A549 (cell line): ENCODE measurements around the gene ABCG4. TPM values are rescaled to one million over a fixed set of nuclear protein-coding genes. Genes with fewer than 3 reads are reported as not detected.

Experiments
- ATAC-seq, 2 experiments: fragments of 200-7000 bp in 1 of 2; fragments of >200 bp in 1 of 2; cut with Nextera tagmentation in 1 of 2; cut with Tn5 transposase in 1 of 2; 3 replicates each; pipeline versions ENCODE4 v1.8.0 to v1.9.1; 2018 to 2020; ENCODE audit warnings: mild to moderate bottlenecking in 1 of 2, moderate library complexity in 1 of 2
- CTCF ChIA-PET: fragments of 300-600 bp; sonication (Branson Sonifier 250); formaldehyde crosslinking; extraction: SDS; loops from one replicate; lab custom pipeline; 2021; ENCODE audit warnings: antibody characterized with exemption, inconsistent platforms; lab: Yijun Ruan, JAX
- POLR2A ChIA-PET: fragments of 350-600 bp; formaldehyde crosslinking; extraction: SDS; loops from one replicate; lab custom pipeline; 2021; ENCODE audit warnings: antibody characterized with exemption, inconsistent platforms; lab: Yijun Ruan, JAX
- DNase-seq, 2 experiments: peaks; one replicate each; pipeline versions ENCODE4 v3.0.0 to v3.0.0-alpha.2; 2011 to 2016; ENCODE audit warnings: low read depth in 1 of 2, low spot score in 1 of 2
- FAIRE-seq: peaks from 2 replicates; lab custom pipeline; 2011; peaks lifted over from hg19 to GRCh38; lab: Jason Lieb, UNC
- H3K27ac ChIP-seq, 2 experiments: fragments of >200 bp; sonication (Bioruptor Twin); formaldehyde crosslinking; 3 replicates each; pipeline ENCODE4 v1.5.1; 2016 to 2017
- H3K4me1 ChIP-seq: fragments of >200 bp; sonication (Bioruptor Twin); formaldehyde crosslinking; 3 replicates; pipeline ENCODE4 v1.6.1; 2016
- H3K4me2 ChIP-seq: fragments of >200 bp; sonication (Bioruptor Twin); formaldehyde crosslinking; 3 replicates; pipeline ENCODE4 v1.6.1; 2016
- H3K4me3 ChIP-seq: fragments of >200 bp; sonication (Bioruptor Twin); formaldehyde crosslinking; 3 replicates; pipeline ENCODE4 v1.5.1; 2016
- H3K9me3 ChIP-seq: fragments of >200 bp; sonication (Bioruptor Twin); formaldehyde crosslinking; 3 replicates; pipeline ENCODE4 v1.6.1; 2016
- BHLHE40 ChIP-seq: IDR thresholded peaks from 2 replicates; pipeline ENCODE4 v1.6.1; 2012; ENCODE audit warnings: low read depth, low read length, inconsistent platforms
- CBX8 ChIP-seq: fragments of 200-600 bp; sonication (generic); IDR thresholded peaks from 2 replicates; pipeline ENCODE4 v1.6.1; 2016
- CEBPB ChIP-seq, 2 experiments: fragments of >200 bp in 1 of 2; sonication (Bioruptor Twin) in 1 of 2; formaldehyde crosslinking in 1 of 2; IDR thresholded peaks; 2 replicates each; pipeline ENCODE4 v1.6.1; 2012 to 2016
- EHMT2 ChIP-seq: fragments of 200-600 bp; sonication (generic); IDR thresholded peaks from 2 replicates; pipeline ENCODE4 v1.6.1; 2016; ENCODE audit warnings: antibody characterized with exemption, low read depth, mild to moderate bottlenecking, moderate library complexity
- EP300 ChIP-seq, 2 experiments: fragments of >200 bp; sonication (Bioruptor Twin); formaldehyde crosslinking; IDR thresholded peaks; 2 replicates in 1 of 2; 3 replicates in 1 of 2; pipeline ENCODE4 v1.6.1; 2016 to 2017
- ESRRA ChIP-seq: fragments of 150-350 bp; IDR thresholded peaks from 2 replicates; pipeline ENCODE4 v1.6.1; 2014; ENCODE audit warnings: mild to moderate bottlenecking, low read length, borderline replicate concordance
- FOSB ChIP-seq: fragments of 250-450 bp; sonication (Bioruptor Pico); IDR thresholded peaks from 2 replicates; pipeline ENCODE4 v1.5.0; 2020; ENCODE audit warnings: mild to moderate bottlenecking, moderate library complexity
- HOXA7 ChIP-seq: fragments of 250-450 bp; sonication (Bioruptor Pico); IDR thresholded peaks from 2 replicates; pipeline ENCODE4 v1.5.0; 2020; ENCODE audit warnings: mild to moderate bottlenecking, moderate library complexity
- HOXB13 ChIP-seq: fragments of 250-450 bp; sonication (Bioruptor Pico); IDR thresholded peaks from 2 replicates; pipeline ENCODE4 v1.5.0; 2020; ENCODE audit warnings: low read depth, mild to moderate bottlenecking, moderate library complexity
- HOXB5 ChIP-seq: fragments of 250-450 bp; sonication (Bioruptor Pico); IDR thresholded peaks from 2 replicates; pipeline ENCODE4 v1.5.0; 2020; ENCODE audit warnings: mild to moderate bottlenecking, moderate library complexity
- JUN ChIP-seq, 2 experiments: fragments of >200 bp; sonication (Bioruptor Twin); formaldehyde crosslinking; IDR thresholded peaks; 2 replicates in 1 of 2; 3 replicates in 1 of 2; pipeline ENCODE4 v1.6.1; 2016 to 2017
- MAFK ChIP-seq: fragments of 450-650 bp; IDR thresholded peaks from 2 replicates; pipeline ENCODE4 v1.6.1; 2014; ENCODE audit not compliant: partially characterized antibody
- NFE2L2 ChIP-seq: fragments of 150-350 bp; conservative IDR thresholded peaks from 2 replicates; pipeline ENCODE4 v1.6.1; 2014; ENCODE audit warnings: low read length
- PHF8 ChIP-seq: fragments of 200-600 bp; sonication (generic); IDR thresholded peaks from 2 replicates; pipeline ENCODE4 v1.6.1; 2016; ENCODE audit warnings: low read depth, mild to moderate bottlenecking, antibody characterized with exemption, moderate library complexity, borderline replicate concordance
- POLR2A ChIP-seq: IDR thresholded peaks from 2 replicates; pipeline ENCODE4 v1.6.1; 2012; ENCODE audit warnings: mild to moderate bottlenecking, low read length
- RNF2 ChIP-seq: fragments of 200-600 bp; sonication (generic); IDR thresholded peaks from 2 replicates; pipeline ENCODE4 v1.6.1; 2016; ENCODE audit warnings: low read depth, mild to moderate bottlenecking, antibody characterized with exemption, moderate library complexity, borderline replicate concordance
- TFCP2L1 ChIP-seq: fragments of 250-450 bp; sonication (Bioruptor Pico); IDR thresholded peaks from 2 replicates; pipeline ENCODE4 v1.5.0; 2021; ENCODE audit warnings: mild to moderate bottlenecking
- ZSCAN20 ChIP-seq: fragments of 250-450 bp; sonication (Bioruptor Pico); IDR thresholded peaks from 2 replicates; pipeline ENCODE4 v1.8.0; 2022; ENCODE audit warnings: mild to moderate bottlenecking, moderate library complexity
- whole genome bisulfite sequencing: methylation state at CpG from one replicate; pipeline ENCODE4 v1.1.6; 2017; ENCODE audit errors: missing lambda C conversion rate; 5-methylcytosine and 5-hydroxymethylcytosine counted together
- polyA plus RNA-seq, 4 experiments: library from polyadenylated mRNA; depleted of rRNA in 3 of 4; stranded (reverse); fragments of >200 nt; fragmentation: RNase III in 1 of 4; extraction: RNeasy Plus Mini Kit Qiagen cat#74134 plus additional on column Dnase treatment in 1 of 4; gene quantifications; 2 replicates in 3 of 4; 3 replicates in 1 of 4; pipeline ENCODE4 v1.2.3, GENCODE V29; 2011 to 2017
- TF ChIP-seq, protein P1 (sequence below): fragments of 150-350 bp; IDR thresholded peaks from 2 replicates; pipeline ENCODE4 v1.6.1; 2014; ENCODE audit warnings: low read depth, mild to moderate bottlenecking, low read length
- TF ChIP-seq, protein P2 (sequence below): fragments of 200-600 bp; sonication (generic); IDR thresholded peaks from 2 replicates; pipeline ENCODE4 v1.6.1; 2016; ENCODE audit warnings: antibody characterized with exemption, mild to moderate bottlenecking, moderate library complexity
- TF ChIP-seq, protein P3 (sequence below): fragments of 250-450 bp; sonication (Bioruptor Pico); IDR thresholded peaks from 2 replicates; pipeline ENCODE4 v1.5.0; 2020; ENCODE audit warnings: low read depth, mild to moderate bottlenecking, moderate library complexity
- TF ChIP-seq, protein P4 (sequence below): IDR thresholded peaks from 2 replicates; pipeline ENCODE4 v1.6.1; 2012
- TF ChIP-seq, protein P5 (sequence below): IDR thresholded peaks from 2 replicates; pipeline ENCODE4 v1.6.1; 2012; ENCODE audit warnings: low read depth, borderline replicate concordance
- TF ChIP-seq, protein P6 (sequence below): fragments of 250-450 bp; sonication (Bioruptor Pico); IDR thresholded peaks from 2 replicates; pipeline ENCODE4 v1.5.0; 2021; ENCODE audit warnings: mild to moderate bottlenecking, moderate library complexity, borderline replicate concordance

ABCG4 gene
- polyA plus RNA-seq, 2 of the 4 experiments (the other 2 are of a cell fraction), result 0.10 to 0.44 TPM

DNA sequence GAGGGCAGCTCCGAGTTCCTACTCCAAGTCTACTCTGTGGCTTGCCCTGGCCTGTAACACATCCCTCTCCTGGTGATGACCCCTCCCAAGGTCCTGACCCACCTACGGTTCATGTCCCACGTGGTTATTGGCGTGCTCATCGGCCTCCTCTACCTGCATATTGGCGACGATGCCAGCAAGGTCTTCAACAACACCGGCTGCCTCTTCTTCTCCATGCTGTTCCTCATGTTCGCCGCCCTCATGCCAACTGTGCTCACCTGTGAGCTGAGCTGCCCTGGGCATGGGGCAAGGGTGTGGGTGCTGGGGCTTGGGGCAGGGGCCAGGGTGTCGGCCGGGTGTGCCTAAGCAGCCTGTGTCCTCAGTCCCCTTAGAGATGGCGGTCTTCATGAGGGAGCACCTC, 9.6 kb downstream of the ABCG4 start (continued):
- TF ChIP-seq, protein P1, sequence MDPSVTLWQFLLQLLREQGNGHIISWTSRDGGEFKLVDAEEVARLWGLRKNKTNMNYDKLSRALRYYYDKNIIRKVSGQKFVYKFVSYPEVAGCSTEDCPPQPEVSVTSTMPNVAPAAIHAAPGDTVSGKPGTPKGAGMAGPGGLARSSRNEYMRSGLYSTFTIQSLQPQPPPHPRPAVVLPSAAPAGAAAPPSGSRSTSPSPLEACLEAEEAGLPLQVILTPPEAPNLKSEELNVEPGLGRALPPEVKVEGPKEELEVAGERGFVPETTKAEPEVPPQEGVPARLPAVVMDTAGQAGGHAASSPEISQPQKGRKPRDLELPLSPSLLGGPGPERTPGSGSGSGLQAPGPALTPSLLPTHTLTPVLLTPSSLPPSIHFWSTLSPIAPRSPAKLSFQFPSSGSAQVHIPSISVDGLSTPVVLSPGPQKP, result no peak
- TF ChIP-seq ESRRA, result no peak
- TF ChIP-seq, protein P2, sequence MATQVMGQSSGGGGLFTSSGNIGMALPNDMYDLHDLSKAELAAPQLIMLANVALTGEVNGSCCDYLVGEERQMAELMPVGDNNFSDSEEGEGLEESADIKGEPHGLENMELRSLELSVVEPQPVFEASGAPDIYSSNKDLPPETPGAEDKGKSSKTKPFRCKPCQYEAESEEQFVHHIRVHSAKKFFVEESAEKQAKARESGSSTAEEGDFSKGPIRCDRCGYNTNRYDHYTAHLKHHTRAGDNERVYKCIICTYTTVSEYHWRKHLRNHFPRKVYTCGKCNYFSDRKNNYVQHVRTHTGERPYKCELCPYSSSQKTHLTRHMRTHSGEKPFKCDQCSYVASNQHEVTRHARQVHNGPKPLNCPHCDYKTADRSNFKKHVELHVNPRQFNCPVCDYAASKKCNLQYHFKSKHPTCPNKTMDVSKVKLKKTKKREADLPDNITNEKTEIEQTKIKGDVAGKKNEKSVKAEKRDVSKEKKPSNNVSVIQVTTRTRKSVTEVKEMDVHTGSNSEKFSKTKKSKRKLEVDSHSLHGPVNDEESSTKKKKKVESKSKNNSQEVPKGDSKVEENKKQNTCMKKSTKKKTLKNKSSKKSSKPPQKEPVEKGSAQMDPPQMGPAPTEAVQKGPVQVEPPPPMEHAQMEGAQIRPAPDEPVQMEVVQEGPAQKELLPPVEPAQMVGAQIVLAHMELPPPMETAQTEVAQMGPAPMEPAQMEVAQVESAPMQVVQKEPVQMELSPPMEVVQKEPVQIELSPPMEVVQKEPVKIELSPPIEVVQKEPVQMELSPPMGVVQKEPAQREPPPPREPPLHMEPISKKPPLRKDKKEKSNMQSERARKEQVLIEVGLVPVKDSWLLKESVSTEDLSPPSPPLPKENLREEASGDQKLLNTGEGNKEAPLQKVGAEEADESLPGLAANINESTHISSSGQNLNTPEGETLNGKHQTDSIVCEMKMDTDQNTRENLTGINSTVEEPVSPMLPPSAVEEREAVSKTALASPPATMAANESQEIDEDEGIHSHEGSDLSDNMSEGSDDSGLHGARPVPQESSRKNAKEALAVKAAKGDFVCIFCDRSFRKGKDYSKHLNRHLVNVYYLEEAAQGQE, result no peak

DNA sequence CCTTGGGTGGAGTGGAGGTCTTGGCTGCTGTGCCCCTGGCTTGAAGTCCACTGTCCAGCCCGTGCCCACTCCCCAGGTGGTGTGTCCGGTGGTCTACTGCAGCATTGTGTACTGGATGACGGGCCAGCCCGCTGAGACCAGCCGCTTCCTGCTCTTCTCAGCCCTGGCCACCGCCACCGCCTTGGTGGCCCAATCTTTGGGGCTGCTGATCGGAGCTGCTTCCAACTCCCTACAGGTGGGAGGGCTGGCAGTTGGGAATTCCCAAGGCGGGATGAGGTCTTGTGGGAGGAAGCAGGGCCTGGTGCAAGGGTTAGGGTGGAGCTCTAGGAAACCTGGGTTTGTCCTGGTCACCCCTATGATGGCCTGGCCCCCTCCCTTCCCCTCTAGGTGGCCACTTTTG, 11.3 kb downstream of the ABCG4 start:
- no peak for FAIRE-seq
- TF ChIP-seq, protein P1, result no peak
- no peak for TF ChIP-seq ESRRA
- no peak for TF ChIP-seq MAFK
- TF ChIP-seq RNF2, result no peak
- no peak for TF ChIP-seq TFCP2L1 (CRISPR knock-in tag)
- TF ChIP-seq EHMT2, result no peak
- no peak for TF ChIP-seq EP300 (IDR thresholded peaks at IDR 0.05)
- no peak for TF ChIP-seq ZSCAN20 (CRISPR knock-in tag)
- TF ChIP-seq FOSB (CRISPR knock-in tag), result no peak
- no peak for TF ChIP-seq JUN (IDR thresholded peaks at IDR 0.05)
- TF ChIP-seq HOXB5 (CRISPR knock-in tag), result no peak
- no peak for TF ChIP-seq CEBPB (IDR thresholded peaks at IDR 0.05)
- TF ChIP-seq, protein P3, sequence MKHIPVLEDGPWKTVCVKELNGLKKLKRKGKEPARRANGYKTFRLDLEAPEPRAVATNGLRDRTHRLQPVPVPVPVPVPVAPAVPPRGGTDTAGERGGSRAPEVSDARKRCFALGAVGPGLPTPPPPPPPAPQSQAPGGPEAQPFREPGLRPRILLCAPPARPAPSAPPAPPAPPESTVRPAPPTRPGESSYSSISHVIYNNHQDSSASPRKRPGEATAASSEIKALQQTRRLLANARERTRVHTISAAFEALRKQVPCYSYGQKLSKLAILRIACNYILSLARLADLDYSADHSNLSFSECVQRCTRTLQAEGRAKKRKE (CRISPR knock-in tag), result no peak
- no peak for DNase-seq
- Histone ChIP-seq H3K4me2 (no peak overlapping the region), H3K4me1 (0 out of 3 replicates have a peak, but pooled peaks cover 2% of the 10 kb centered on the region), H3K9me3 (no peaks in the 10 kb centered on the region), H3K27ac (no peak overlapping the region), H3K4me3 (no peak overlapping the region)
- no peak for ATAC-seq
- POLR2A ChIA-PET, result interaction anchor here (1.1 kb wide), 1 partner anchor 9 kb away, joined by 3 read pairs; no protein-coding TSS in a partner anchor
- WGBS, result 95% methylated on average over 3 of the region's 9 CpGs
- CTCF ChIA-PET, result interaction anchor here (1.1 to 1.2 kb wide), 2 partner anchors 9 to 14 kb away, joined by 3 to 4 read pairs; no protein-coding TSS in a partner anchor

DNA sequence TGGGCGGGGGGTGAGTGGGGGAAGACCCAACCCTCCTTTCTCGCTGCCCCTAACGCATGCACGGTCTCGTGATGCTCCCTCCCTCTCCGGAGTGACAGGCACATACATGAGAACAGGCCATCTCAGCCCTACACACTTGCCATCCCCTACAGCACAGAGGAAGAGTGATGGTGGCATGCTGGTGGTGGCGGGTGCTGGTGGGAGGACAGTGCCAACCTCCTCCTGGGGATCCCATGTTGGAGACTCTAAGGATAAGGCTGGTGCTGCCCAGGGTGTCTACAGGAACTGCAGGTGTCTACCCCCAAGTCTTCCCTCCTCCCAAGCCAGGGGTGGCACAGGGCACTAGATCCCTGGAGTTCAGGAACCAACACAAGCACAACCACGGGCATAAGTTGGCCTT, 13.0 kb downstream of the ABCG4 start:
- 57% methylated on average over 7 of the region's 8 CpGs for WGBS
- Histone ChIP-seq H3K9me3 (no peaks in the 10 kb centered on the region), H3K4me2 (no peak overlapping the region), H3K27ac (no peak overlapping the region), H3K4me1 (peaks cover 10% of the 10 kb centered on the region), H3K4me3 (no peak overlapping the region)
- DNase-seq, result no peak
- CTCF ChIA-PET, result no interaction called here
- ATAC-seq, result no peak
- POLR2A ChIA-PET, result no interaction called here
- TF ChIP-seq, protein P4, sequence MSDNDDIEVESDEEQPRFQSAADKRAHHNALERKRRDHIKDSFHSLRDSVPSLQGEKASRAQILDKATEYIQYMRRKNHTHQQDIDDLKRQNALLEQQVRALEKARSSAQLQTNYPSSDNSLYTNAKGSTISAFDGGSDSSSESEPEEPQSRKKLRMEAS, result no peak
- no peak for TF ChIP-seq BHLHE40
- TF ChIP-seq HOXB13 (CRISPR knock-in tag), result no peak
- TF ChIP-seq, protein P3 (CRISPR knock-in tag), result no peak
- TF ChIP-seq MAFK, result no peak
- TF ChIP-seq CBX8, result no peak
- TF ChIP-seq, protein P5, sequence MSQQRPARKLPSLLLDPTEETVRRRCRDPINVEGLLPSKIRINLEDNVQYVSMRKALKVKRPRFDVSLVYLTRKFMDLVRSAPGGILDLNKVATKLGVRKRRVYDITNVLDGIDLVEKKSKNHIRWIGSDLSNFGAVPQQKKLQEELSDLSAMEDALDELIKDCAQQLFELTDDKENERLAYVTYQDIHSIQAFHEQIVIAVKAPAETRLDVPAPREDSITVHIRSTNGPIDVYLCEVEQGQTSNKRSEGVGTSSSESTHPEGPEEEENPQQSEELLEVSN, result no peak
- no peak for TF ChIP-seq PHF8
- no peak for TF ChIP-seq POLR2A
- no peak for TF ChIP-seq NFE2L2
- TF ChIP-seq, protein P6, sequence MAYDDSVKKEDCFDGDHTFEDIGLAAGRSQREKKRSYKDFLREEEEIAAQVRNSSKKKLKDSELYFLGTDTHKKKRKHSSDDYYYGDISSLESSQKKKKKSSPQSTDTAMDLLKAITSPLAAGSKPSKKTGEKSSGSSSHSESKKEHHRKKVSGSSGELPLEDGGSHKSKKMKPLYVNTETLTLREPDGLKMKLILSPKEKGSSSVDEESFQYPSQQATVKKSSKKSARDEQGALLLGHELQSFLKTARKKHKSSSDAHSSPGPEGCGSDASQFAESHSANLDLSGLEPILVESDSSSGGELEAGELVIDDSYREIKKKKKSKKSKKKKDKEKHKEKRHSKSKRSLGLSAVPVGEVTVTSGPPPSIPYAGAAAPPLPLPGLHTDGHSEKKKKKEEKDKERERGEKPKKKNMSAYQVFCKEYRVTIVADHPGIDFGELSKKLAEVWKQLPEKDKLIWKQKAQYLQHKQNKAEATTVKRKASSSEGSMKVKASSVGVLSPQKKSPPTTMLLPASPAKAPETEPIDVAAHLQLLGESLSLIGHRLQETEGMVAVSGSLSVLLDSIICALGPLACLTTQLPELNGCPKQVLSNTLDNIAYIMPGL (CRISPR knock-in tag), result no peak
- no peak for TF ChIP-seq HOXA7 (CRISPR knock-in tag)
- no peak for FAIRE-seq
